Right ventricle myocardium superior (tissue), 1 donor: ENCODE data around the gene CTSE. TPM values are rescaled to one million over a fixed set of nuclear protein-coding genes. Genes with fewer than 3 reads are reported as not detected.
"Not testable (repeated sequence)": the region's sequence is repeated elsewhere in the genome, so short reads cannot be mapped to it uniquely, and the experiment has no call there.

Experiments used
- ATAC-seq: fragments of 200-7000 bp; cut with Tn5 transposase; one replicate; pipeline ENCODE4 v1.9.1; 2020; ENCODE audit warnings: mild to moderate bottlenecking; ENCODE audit not compliant: poor library complexity
- DNase-seq: peaks from one replicate; pipeline ENCODE4 v3.0.0-alpha.2; 2020
- intact Hi-C: fragments of 100-400 bp; cut with DNase I; formaldehyde crosslinking; loops from one replicate; pipeline ENCODE4 v1.11.2; 2022
- total RNA-seq: library from RNA; stranded (reverse); fragmentation: NEBNext Ultra II Directional; extraction: Animal tissue kit (Norgen Biotek cat#: 25700); gene quantifications from one replicate; pipeline ENCODE4 v1.2.1, GENCODE V29; 2021
- donor health status: DM: no; HTN: yes; CAD: no; lungs with severe emphysema.

CTSE gene
- total RNA-seq, 1 donor from 2014 or later = not detected

DNA sequence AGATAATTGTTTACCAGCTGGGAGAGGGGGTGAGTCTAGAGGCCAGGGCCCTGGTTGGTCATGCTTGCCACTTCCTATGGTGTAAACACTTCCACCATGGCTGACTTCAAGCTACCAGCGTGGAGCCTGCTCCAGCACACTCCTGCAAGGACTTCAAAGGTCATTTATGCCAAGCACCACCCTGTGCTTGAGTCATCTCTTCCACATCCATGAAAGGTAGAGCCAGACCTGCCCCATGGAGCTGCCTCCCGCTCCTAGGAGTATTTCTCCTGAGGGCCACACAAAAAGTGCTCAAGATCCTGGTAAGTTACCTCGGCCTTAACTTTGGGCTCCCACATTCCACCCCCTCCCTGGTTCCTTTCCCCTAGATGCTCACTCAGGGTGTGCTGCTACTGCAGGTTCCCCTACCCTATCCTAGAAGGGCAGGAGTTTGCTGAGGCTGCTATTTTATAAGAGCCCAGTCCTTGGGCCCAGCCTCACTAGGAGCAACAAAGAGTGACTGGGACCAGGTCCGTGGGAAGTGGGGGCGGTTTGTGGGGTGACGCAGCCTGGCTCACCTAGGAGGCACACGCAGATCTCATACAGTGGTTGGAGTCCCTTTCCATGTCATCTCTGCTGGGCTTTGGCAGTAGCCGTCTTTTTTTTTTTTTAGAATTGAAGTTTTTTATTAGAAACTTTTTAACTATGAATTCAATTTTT, 22.9 kb downstream of the CTSE start:
- DNase-seq (no peak), ATAC-seq (no peak)
- intact Hi-C loops = no loop called here

DNA sequence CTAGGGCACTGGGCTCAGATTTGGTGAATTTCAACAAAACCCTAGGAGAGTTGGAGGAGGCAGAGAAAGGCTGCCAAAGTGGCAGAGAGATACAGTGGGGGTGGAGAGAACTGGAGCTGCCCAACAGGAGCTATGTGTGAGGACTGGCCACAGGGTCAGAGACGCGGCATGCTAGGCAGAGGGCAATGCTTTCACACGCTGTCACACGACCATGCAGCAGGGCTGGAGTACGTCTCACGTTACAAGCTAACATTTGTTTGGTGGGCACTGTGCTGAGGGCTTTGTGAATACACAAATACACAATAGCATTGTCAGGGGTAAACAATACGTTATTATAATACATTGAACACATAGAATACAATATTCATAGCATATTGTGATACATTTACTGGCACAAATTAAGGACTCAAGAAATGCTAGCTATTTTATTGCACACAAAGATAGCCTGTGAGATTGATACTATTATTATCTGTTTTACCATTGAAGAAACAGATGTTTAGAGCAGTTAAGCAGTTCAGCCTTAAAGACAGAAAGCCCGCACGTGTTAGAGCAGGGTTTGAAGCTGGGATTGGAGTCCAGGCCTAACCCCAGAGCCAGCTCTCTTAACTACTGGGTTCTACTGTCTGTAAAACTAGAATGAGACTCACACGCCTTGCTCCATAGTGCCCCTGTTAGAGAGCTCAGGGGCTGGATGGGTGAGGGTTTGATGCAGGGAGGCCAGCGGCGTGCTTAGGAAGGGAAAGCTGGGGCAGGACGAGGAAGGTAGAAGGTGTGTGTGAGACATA, 25.0 kb downstream of the CTSE start:
- ATAC-seq = peak; percentile 71
- DNase-seq = peak; percentile 66
- intact Hi-C loops = no loop called here

DNA sequence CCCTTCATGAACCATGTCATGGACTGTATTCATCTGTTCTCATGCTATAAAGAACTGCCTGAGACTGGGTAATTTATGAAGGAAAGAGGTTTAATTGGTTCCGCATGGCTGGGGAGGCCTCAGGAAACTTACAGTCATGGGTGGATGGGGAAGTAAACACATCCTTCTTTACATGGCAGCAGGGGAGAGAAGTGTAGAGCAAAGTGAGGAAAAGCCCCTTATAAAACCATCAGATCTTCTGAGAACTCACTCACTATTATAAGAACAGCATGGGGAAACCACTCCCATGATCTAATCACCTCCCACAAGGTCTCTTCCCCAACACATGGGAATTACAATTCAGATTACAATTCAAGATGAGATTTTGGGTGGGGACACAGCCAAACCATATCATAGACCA, 27.1 kb downstream of the CTSE start:
- DNase-seq, ATAC-seq: not testable (repeated sequence)

DNA sequence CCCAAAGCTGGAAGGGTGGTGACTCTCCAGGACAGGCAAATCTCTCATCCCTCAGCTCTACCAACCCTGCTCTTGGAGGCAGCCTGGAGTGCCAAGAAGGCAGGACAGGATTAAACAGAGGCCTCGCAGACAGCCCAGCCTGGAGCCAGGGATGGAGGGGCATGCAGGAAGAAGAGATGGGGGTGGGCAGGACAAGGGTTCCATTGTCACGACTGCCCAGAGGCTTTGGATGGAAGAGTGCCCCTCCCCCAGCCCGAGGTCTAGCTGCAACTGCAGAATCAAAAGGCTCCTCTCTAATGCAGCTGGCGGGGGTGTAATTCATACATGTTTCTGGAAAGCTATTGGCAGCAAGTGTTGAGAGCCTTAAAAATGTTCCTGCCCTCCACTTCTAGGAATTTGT, 29.3 kb downstream of the CTSE start:
- DNase-seq = no peak
- ATAC-seq = no peak
- intact Hi-C loops = no loop called here

More for the DNA sequence above, 27.1 kb downstream of the CTSE start:
- intact Hi-C loops = not testable (repeated sequence)

DNA sequence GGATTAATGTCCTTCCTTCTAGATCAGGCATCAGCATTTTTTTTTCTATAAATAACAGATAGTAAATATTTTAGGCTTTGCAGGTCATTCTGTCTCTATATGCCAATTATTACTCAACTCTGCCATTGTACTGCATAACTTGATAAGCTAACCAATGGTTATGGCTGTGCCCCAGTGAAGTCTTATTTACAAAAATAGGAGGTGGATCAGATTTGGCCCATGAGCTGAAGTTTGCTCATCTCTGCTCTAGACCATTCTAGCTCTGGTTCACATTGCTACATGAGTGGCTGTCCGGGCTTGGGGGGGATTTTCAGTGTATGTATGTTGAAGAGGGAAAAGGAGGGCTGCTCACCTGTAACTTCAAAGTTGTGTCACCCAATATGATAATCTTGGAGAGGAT, 30.6 kb downstream of the CTSE start:
- DNase-seq (no peak), ATAC-seq (no peak)
- intact Hi-C loops = no loop called here

DNA sequence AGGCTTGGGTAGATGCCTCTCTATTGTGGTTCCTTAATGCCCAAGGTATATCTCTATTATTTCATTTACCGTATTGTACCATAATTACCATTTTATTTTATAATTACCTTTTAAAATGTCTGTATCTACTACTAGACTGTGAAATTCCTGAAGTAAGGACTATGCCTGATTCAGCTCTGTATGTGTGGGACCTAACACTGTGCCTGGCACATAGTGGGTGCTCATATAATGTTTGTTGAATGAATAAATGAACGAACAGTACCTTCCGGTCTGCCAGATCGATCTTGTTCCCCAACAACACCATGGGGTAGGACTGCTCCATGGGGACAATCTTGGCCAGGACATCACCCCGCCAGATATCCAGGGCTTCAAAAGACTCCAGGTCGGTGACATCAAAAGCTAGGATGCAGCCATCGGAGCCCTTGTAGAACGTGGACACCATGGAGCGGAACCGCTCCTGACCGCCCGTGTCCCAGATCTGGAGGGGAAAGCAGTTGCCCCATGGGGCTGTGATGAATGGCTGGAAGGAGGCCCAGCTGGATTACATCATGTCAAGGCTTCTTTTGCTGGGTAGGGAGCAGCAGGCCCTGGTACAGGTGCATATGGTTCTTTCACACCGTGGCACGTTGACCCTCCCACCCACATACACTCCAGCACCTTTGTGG, 31.3 kb downstream of the CTSE start:
- ATAC-seq (no peak), DNase-seq (no peak)
- intact Hi-C loops = no loop called here

DNA sequence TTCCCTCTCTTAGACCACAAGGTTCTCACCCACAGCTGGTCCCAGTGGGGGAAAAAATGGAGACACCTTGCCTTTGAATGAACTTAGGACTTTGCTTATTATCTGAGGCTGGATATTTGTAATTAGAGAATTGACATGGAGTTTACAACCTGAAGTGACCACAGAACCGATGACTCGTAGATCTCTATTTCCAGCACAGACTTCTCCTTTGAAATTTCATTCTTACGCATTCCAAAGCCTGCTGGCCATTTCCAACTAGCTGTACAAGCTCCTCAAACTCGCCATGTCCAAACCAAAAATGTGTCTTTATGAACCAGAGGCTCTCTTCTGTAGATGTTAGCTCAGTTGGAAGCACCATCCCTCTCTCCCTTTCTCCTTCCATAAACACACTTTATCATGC, 32.5 kb downstream of the CTSE start:
- intact Hi-C loops = no loop called here
- ATAC-seq (no peak), DNase-seq (no peak)

DNA sequence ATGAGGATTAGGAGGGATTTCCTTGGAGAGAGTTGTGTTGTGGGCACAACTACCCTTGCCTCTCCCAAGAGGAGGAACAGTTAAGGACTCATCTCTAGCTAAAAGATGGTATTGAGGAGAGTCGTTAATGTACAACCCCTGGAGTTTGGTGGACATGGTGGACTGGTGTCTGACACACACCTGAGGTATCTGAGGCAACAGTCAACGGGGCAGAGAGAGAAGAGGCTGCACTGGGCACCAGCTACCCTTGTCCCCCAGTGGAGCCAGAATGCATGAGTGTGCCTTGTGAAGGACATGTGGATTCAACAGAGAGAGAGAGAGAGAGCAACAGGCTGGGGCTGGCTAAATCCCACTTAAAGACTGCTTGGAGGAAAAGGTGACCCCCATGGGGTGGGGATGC, 33.5 kb downstream of the CTSE start:
- intact Hi-C loops = no loop called here
- DNase-seq (no peak), ATAC-seq (no peak)

DNA sequence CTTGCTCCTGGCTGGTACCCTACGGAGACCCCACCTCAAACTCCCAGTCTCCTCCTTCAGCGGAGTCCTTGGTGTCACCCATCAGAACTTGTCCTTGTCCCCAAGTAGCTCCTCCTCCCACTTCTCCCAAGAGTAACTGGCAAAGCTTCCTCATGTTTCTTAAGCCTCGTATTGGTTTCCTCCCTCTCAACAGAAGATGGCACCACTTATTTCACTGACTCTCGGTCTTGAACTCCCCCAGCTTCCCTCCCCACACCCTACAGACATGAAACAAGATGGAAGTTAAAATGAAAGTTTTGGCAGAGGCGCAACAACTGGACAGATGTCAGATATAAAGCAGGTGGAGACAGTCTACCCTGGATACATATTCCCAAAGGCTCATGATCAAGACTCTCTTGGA, 33.9 kb downstream of the CTSE start:
- intact Hi-C loops = no loop called here
- ATAC-seq (no peak), DNase-seq (no peak)

DNA sequence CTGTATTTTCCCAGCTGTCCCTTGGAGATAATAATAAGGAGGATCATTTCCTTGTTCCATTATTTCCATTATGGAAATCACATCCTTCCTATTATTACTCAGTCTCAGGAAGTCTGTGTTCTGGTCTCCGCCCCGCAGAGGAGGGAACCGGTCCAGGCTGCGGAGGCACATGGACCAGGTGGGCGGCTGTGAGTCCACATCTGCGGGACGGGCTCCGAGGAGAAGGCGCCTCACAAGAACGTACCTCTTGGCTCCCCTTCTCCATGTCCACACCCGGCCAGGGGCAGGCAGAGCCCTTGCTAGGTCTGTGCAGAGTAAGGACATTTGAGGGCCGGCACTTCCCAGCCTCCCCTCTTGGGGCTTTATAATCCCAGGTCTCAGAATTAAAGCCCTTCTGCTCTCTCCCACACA, 35.1 kb downstream of the CTSE start:
- ATAC-seq (no peak), DNase-seq (no peak)
- intact Hi-C loops = no loop called here

DNA sequence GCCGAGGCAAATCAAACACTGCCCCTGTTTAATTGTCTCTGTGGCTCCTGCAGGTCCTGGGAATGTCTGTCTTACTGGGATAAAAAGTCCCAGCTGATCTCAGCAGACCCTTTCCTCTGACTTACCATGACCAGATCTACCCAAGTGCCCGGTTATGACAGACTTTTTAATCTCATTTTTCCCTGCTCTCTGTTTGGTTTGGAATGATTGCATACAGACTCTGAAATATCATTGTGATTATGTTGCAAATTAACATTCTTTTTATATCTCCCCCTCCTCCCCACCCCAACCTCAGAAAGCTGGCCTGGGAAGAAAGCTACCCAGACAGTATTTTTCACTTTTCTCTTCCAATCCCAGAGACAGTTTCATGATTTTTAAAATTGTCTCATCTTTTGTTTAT, 36.8 kb downstream of the CTSE start:
- no peak for ATAC-seq
- intact Hi-C loops = loop anchor here (2.0 kb wide), 1 partner anchor 120 kb away; no protein-coding TSS in a partner anchor
- DNase-seq = no peak

DNA sequence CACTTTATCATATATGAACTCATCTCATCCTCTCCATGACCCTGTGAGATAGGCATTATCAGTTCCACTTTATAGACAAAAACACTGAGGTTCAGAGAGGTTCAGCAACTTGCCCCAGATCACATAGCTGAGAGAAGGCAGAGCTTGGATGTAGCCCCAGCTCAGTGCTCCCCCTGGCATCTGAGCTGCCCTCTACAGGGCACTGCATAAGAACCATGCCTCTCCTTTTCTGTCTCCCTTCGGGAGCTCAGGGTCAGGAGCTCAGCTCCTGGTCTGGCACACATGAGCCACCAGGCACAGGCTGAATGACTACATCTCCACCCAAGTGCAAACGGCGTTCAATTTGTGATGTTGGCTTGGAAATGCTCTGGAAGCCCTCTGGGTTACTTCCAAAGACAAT, 37.4 kb downstream of the CTSE start:
- intact Hi-C loops = loop anchor here (2.0 kb wide), 1 partner anchor 121 kb away; no protein-coding TSS in a partner anchor
- DNase-seq (no peak), ATAC-seq (no peak)

DNA sequence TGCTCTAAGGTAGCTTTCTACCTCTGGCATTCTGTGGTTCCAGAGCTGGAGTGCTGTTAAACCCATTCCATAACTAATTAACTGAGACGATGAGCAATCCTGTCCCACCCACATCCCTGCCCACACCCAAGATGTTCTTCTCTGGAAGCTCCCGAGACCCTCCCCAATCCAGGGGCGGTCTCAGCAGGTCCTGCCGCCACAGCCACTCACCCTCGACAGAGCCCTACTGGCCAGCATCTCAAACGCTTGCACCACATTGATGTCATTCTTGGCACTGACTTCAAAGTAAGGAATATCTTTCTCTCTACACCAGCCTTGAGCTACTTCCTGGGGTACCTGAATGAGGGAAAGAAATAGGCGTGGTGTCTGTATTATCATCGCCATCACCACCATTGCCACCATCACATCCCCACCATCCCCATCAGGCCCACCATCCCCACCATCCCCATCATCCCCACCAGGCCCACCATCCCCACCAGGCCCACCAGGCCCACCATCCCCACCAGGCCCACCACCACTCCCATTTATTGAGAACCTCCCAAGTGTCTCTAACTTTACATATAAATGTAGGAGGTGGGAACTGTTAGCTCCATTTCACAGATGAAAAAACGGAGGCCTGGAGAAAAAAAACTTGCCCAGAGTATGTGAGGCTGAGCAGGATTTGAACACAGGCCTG, 38.2 kb downstream of the CTSE start:
- DNase-seq (no peak), ATAC-seq (no peak)
- intact Hi-C loops = loop anchor here (2.0 kb wide), 1 partner anchor 121 kb away; no protein-coding TSS in a partner anchor

DNA sequence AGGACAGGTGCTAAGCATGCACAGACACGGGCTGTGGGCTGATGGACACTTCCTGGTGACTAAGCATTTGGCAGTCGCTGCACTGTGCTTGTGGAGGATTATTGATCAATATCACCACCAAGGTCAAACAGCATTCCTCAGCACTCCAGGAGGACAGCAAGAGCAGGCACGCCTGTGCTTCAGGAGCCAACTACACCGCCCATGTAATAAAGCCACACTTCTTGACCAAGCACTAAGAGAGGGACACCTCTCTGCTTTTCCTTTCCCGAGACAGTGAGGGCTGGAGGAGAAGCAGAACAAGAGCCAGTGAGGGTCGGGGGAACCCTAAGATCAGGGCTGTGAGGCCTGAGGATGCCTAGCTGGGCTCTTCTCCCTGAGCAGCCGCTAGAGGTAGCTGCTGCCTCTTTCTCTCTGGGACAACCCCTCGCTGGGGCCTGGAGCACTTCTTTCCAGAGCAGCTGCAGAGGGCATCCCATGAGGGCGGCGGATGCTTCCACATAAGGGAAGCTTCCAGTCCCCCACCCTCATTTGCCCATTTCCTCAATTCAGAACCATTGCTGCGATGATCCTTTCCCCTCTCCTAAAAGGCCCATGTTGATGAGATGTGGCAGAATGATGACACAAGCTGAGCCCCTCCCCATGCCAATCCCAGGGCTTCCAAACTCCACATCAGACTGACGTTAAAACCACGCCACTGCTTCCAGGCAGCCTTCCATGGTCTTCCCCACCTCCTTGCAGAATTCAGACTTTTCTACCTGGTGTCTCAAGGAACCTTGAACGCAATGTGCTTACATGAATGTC, 39.6 kb downstream of the CTSE start:
- DNase-seq (peak; percentile 81), ATAC-seq (peak; percentile 91)
- intact Hi-C loops = no loop called here

DNA sequence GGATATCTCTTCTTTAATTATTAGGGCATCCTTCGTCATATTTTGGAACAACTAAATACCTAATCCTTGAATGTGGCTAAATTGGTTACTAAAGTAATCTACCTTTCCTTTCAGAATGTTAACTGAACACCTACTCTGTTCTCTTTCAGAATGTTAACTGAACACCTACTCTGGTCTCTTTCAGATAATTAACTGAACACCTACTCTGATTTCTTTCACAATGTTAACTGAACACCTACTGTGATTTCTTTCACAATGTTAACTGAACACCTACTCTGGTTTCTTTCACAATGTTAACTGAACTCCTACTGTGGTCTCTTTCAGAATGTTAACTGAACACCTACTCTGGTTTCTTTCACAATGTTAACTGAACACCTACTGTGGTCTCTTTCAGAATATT, 42.4 kb downstream of the CTSE start:
- DNase-seq = no peak
- no peak for ATAC-seq
- intact Hi-C loops = no loop called here

DNA sequence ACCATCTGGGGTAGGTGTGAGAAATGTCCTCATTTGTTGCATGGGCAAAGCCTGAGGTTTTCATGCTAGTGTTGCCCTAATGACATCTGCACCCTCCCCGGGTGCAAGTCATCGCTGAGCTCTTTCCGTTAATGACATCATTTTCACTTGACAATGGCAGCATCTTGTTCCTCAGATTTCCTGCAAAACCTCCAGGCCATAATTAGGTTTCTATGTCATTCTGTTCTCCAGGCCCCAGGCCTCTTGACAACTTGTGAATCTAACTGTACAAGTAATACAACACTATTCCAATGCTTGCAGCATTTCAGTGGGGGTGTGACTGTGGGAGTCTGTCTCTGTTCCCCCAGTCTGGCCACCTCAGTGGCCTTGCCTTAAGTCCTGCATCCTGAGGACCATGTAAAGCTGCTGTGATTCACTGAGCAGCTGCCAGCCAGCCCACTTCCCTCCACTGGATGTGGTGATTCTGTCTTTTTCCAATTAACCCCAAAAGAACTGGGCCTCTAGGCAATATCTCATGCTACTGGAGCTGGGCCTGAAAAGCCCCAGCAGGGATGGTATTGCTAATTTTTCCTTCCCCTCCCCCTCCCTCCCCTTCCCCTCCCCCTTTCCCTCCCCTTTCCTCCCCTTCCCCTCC, 43.3 kb downstream of the CTSE start:
- DNase-seq = no peak
- ATAC-seq = no peak
- intact Hi-C loops = no loop called here

DNA sequence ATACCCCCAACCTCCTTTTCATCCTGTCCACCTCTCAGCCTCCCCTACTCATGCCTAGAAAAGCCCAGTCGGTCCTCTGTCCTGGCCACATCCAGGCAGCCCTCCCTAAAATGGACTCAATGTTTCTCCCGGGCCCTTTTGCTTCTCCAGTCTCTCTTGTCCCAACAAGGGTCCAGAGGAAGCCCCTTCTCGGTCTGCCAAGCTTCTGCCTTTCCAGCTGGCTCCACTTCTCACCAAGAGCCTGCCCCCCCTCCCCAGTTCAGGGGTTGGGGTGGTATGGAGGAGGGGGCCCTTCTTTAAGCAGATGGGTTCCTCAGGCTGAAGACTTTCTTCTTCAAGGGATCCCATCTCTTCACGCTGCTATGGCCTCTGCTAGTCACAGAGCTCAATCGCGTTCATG, 44.4 kb downstream of the CTSE start:
- intact Hi-C loops = loop anchor here (5.0 kb wide), 3 partner anchors 167 to 317 kb away; partner anchors contain the start of gene SLC41A1
- DNase-seq = no peak

DNA sequence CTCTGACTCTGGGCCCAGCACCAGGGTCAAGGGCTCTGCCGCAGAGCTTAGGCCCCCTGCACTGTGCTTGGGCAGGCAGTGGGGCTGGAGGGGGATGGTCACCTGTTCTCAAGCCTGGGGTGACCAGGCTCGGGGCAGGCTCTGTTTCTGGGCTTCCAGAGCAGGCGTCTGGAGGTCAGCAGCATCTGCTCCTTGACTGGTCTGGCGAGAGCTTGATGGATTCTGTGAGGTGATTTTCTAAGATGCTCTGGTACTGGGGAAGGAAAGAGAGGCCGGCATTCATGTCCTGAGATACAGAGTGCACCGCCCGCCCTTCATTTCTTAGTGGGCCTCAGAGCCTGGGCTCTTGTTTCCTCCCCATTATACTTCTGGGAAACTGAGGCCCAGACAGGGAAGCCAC, 45.0 kb downstream of the CTSE start:
- intact Hi-C loops = loop anchor here (5.0 kb wide), 3 partner anchors 166 to 316 kb away; partner anchors contain the start of gene SLC41A1
- no peak for ATAC-seq
- DNase-seq = no peak

More for the DNA sequence above, 44.4 kb downstream of the CTSE start:
- no peak for ATAC-seq
